MM.1S (cell line): ENCODE measurements around the gene CD74.

Experiments
- DNase-seq: peaks from one replicate; pipeline ENCODE4 v3.0.0-alpha.2; 2015
- H2AFZ ChIP-seq: fragments of 300-600 bp; sonication (generic); 2 replicates; pipeline ENCODE4 v1.6.0; 2016; ENCODE audit warnings: antibody characterized with exemption, low read length
- H3F3A ChIP-seq: fragments of 300-600 bp; sonication (generic); 2 replicates; pipeline ENCODE4 v1.6.1; 2016; ENCODE audit warnings: mild to moderate bottlenecking, antibody characterized with exemption, low read length, moderate library complexity, mixed read lengths; ENCODE audit not compliant: insufficient read depth
- H3K27ac ChIP-seq: fragments of 300-600 bp; sonication (generic); 2 replicates; pipeline ENCODE4 v1.5.1; 2016; ENCODE audit warnings: mild to moderate bottlenecking, low read length
- H3K27me3 ChIP-seq: fragments of 300-600 bp; sonication (generic); replicated peaks from 2 replicates; pipeline ENCODE4 v1.6.0; 2016; ENCODE audit warnings: low read length; ENCODE audit not compliant: insufficient read depth
- H3K36me3 ChIP-seq: fragments of 300-600 bp; sonication (generic); replicated peaks from 2 replicates; pipeline ENCODE4 v1.6.1; 2016; ENCODE audit warnings: mild to moderate bottlenecking, low read length, mixed read lengths; ENCODE audit not compliant: insufficient read depth
- H3K4me1 ChIP-seq: fragments of 300-600 bp; sonication (generic); 2 replicates; pipeline ENCODE4 v1.6.1; 2016; ENCODE audit warnings: low read length, mixed read lengths
- H3K4me2 ChIP-seq: fragments of 300-600 bp; sonication (generic); 2 replicates; pipeline ENCODE4 v1.6.0; 2016; ENCODE audit warnings: low read depth, low read length
- H3K4me3 ChIP-seq: fragments of 300-600 bp; sonication (generic); 2 replicates; pipeline ENCODE4 v1.5.1; 2016; ENCODE audit warnings: low read length, mixed read lengths
- H3K79me2 ChIP-seq: fragments of 300-600 bp; sonication (generic); 2 replicates; pipeline ENCODE4 v1.6.1; 2016; ENCODE audit warnings: mixed run types, low read length, mixed read lengths
- H3K9ac ChIP-seq: fragments of 300-600 bp; sonication (generic); 2 replicates; pipeline ENCODE4 v1.6.1; 2016; ENCODE audit warnings: low read length, mixed read lengths
- H3K9me2 ChIP-seq: fragments of 300-600 bp; sonication (generic); replicated peaks from 2 replicates; pipeline ENCODE4 v1.6.1; 2016; ENCODE audit warnings: mild to moderate bottlenecking, low read length, mixed read lengths; ENCODE audit not compliant: insufficient read depth
- H3K9me3 ChIP-seq: fragments of 300-600 bp; sonication (generic); replicated peaks from 2 replicates; pipeline ENCODE4 v1.6.1; 2016; ENCODE audit warnings: mild to moderate bottlenecking, low read length, mixed read lengths; ENCODE audit not compliant: insufficient read depth
- H4K20me1 ChIP-seq: fragments of 300-600 bp; sonication (generic); 2 replicates; pipeline ENCODE4 v1.6.1; 2016; ENCODE audit warnings: mild to moderate bottlenecking, low read length, moderate library complexity, mixed read lengths; ENCODE audit not compliant: insufficient read depth
- EZH2 ChIP-seq: fragments of 300-600 bp; sonication (generic); optimal IDR thresholded peaks from 2 replicates; pipeline ENCODE3; 2017; ENCODE audit warnings: low read depth, mild to moderate bottlenecking, antibody characterized with exemption, low read length, mixed read lengths
- EZH2phosphoT487 ChIP-seq: fragments of 300-600 bp; sonication (generic); IDR thresholded peaks from 2 replicates; pipeline ENCODE4 v1.6.1; 2018; ENCODE audit warnings: antibody characterized with exemption, low read length
- TF ChIP-seq, protein P1 (sequence below): fragments of 300-600 bp; sonication (generic); IDR thresholded peaks from 2 replicates; pipeline ENCODE4 v1.5.1; 2016; ENCODE audit warnings: antibody characterized with exemption, low read length, mixed read lengths

CD74 gene

GRCh38 chr5:150353032-150353675 is 59.6 kb downstream of the CD74 start:
- no peak overlapping the region for H2AFZ ChIP-seq
- H3K36me3 ChIP-seq, result no peaks in the 10 kb centered on the region
- peaks cover 11% of the 10 kb centered on the region for H3K4me1 ChIP-seq
- no peak for TF ChIP-seq EZH2
- TF ChIP-seq, protein P1, sequence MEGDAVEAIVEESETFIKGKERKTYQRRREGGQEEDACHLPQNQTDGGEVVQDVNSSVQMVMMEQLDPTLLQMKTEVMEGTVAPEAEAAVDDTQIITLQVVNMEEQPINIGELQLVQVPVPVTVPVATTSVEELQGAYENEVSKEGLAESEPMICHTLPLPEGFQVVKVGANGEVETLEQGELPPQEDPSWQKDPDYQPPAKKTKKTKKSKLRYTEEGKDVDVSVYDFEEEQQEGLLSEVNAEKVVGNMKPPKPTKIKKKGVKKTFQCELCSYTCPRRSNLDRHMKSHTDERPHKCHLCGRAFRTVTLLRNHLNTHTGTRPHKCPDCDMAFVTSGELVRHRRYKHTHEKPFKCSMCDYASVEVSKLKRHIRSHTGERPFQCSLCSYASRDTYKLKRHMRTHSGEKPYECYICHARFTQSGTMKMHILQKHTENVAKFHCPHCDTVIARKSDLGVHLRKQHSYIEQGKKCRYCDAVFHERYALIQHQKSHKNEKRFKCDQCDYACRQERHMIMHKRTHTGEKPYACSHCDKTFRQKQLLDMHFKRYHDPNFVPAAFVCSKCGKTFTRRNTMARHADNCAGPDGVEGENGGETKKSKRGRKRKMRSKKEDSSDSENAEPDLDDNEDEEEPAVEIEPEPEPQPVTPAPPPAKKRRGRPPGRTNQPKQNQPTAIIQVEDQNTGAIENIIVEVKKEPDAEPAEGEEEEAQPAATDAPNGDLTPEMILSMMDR, result no peak
- H3K27ac ChIP-seq, result no peak overlapping the region
- H3K9me2 ChIP-seq, result no peaks in the 10 kb centered on the region
- H3K4me2 ChIP-seq, result no peak overlapping the region
- H3F3A ChIP-seq, result no peaks in the 10 kb centered on the region
- no peak overlapping the region for H3K4me3 ChIP-seq
- no peak for DNase-seq
- H3K9me3 ChIP-seq, result no peaks in the 10 kb centered on the region
- H3K79me2 ChIP-seq, result peaks cover 7% of the 10 kb centered on the region
- no peaks in the 10 kb centered on the region for H4K20me1 ChIP-seq
- no peaks in the 10 kb centered on the region for H3K27me3 ChIP-seq
- no peak overlapping the region for H3K9ac ChIP-seq

GRCh38 chr5:150352244-150353031 is 60.3 kb downstream of the CD74 start:
- TF ChIP-seq EZH2phosphoT487 (no peak), EZH2 (no peak)
- TF ChIP-seq, protein P1, result no peak
- Histone ChIP-seq H3K79me2 (no peaks in the 10 kb centered on the region), H3K36me3 (no peaks in the 10 kb centered on the region), H4K20me1 (no peaks in the 10 kb centered on the region), H3K27me3 (no peaks in the 10 kb centered on the region), H3K4me1 (peaks cover 11% of the 10 kb centered on the region), H3K9me3 (no peaks in the 10 kb centered on the region), H3K4me2 (no peak overlapping the region), H3K4me3 (no peak overlapping the region), H3K27ac (no peak overlapping the region), H3K9me2 (no peaks in the 10 kb centered on the region), H3F3A (no peaks in the 10 kb centered on the region), H3K9ac (no peak overlapping the region), H2AFZ (no peak overlapping the region)
- DNase-seq, result no peak
